NCI-H1105 treated with DMSO at 0.1 percent for 48 hours (cell line): ENCODE data around the gene RAD51B.
A peak's percentile ranks its signal among the peaks of the same experiment; 100 is the strongest.
"Not testable (repeated sequence)": the region's sequence is repeated elsewhere in the genome, so short reads cannot be mapped to it uniquely, and the experiment has no call there.

Source experiments
- DNase-seq: peaks from one replicate; lab custom pipeline; 2025; lab: John Stamatoyannopoulos, UW

Gene RAD51B

DNA sequence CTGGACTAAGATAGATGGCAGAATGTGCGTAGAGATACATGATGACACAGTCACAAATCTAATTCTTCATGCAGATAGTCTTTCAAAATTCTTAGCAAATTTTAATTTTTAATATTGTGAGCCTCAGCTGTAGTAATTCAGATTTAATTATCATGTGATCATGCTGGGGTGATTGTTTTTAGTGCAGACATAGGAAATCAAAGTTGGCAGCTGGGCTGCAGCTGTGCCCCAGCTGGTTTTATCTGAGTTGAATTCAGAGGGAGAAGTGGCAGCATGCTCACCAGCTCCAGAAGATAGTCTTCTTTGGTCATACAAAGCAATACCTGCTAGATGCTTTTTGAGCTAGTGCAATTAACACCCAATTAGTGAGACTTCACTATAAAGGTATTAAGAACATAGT, 292.9 kb downstream of the RAD51B start:
- no peak for DNase-seq

GRCh38 chr14:68113343-68113930, 293.9 kb downstream of the RAD51B start:
- no peak for DNase-seq

GRCh38 chr14:68115952-68116351, 296.4 kb downstream of the RAD51B start:
- not testable (repeated sequence) for DNase-seq

- DNase-seq = no peak
These were observed 303.1 kb downstream of the RAD51B start for GRCh38 chr14:68122651-68123050.

DNA sequence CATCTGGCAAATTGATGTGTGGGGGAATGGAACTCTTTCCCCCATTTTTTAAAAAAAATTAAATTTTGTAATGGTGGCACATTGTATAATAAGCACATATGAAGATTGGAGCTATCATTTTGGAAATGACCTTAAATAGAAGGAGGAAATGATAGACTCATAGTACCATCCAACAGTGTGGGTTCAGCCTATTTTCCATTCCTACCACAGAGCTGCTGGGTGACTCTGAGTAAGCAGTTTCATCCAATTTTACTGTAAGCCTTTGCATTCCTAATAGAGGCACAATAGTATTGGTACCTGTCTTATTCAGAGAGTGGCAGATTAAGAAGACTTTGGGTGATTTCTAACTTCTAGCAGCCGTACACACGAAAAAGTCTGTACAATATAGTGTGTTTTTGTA, 304.5 kb downstream of the RAD51B start:
- no peak for DNase-seq

- DNase-seq = no peak
These were observed 305.6 kb downstream of the RAD51B start for GRCh38 chr14:68124979-68125731.

- DNase-seq = no peak
These were observed 307.6 kb downstream of the RAD51B start for GRCh38 chr14:68127166-68127565.

GRCh38 chr14:68131907-68132306, 312.3 kb downstream of the RAD51B start:
- no peak for DNase-seq

DNA sequence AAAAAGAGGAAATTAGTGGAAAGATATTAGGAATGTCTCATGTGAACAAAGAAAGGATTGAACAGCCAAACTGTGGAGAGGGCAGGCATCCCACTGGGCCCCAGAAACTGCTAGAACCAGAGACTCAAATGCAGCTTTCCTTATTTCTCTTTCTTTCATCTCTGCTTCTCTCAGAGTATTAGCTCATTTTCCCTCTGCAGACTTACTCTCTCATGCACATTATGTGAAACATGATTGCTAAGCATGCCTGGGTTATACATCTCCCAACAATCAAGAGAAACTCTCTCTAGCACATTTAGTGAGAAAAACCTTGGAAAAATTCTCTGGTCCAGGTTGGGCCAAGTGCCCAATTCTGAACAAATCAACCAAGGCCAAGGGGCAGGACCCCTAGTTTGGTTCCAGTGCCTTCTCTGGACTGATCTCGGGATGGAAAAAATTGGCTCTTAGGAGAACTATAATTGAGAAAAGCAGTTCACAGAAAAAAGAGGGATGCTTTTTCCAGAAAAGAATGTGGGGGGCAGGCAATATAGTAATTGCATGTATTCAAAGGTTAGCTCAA, 313.1 kb downstream of the RAD51B start:
- DNase-seq = no peak

- DNase-seq = no peak
These were observed 314.3 kb downstream of the RAD51B start for GRCh38 chr14:68133856-68134255.

- no peak for DNase-seq
These were observed 315.4 kb downstream of the RAD51B start for GRCh38 chr14:68135028-68135427.

GRCh38 chr14:68135566-68135965, 316.0 kb downstream of the RAD51B start:
- no peak for DNase-seq

GRCh38 chr14:68137704-68138619, 318.4 kb downstream of the RAD51B start:
- DNase-seq = no peak

DNA sequence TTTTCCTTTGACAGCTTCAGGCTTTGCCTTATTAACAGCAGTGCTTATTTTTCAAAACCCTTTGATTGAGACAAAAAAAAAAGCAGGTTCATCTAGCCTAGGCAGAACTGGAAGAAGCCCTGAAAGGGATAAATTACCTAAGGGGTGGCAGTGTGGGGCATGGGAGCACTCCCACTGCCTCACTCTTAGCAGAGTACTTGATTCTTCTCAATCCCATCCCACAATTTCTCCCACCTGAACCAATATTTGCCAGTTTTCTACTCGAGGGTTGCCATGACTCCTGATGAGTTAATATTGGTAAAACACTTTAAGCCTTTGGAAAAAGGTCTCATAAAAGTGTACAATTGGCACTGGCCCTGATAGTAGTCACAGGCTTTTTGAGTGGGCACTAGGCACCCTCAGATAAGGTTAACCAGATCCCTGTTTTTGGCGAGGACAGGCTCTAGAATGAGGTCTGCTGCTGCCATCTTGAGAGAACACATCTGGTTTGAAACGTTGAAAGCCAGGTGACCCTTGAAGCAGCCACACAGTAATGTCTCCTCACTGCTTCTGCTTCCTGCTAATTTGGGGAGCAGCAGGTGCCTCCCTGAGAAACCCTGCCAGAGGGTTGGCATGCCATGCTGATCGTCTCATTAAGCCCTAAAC, 320.0 kb downstream of the RAD51B start:
- DNase-seq = no peak

DNA sequence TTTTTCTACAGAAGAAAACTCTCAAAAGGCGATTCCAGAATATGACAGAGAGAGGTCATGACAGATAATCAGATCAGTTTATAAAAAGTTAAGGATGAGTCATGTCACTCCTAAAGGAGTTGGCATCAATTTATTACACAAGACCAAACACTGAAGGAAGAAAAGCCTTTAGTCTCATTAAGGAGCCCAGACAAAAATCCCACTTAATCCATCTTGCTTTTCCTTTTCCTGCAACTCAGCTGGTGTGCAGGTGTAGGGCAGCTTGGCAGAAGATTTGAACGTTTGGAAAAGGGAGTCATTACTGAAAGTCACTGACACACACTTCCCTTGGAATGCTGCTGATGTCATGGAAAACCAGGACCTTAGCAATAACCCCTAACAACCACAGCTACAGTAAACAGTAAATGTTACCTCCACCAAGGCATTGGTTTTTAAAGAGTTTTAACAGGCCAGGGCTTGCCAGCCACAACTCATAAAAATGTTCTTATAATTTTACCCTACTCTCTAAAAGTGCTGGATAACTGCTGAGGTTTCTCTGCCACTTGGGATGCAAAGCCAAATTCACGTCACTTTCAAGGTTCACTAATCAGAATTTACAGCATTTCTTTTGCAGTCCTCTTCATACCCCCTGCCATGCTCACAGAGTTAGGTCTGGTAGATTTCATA, 320.6 kb downstream of the RAD51B start:
- peak; percentile 90 for DNase-seq

GRCh38 chr14:68140806-68141205, 321.2 kb downstream of the RAD51B start:
- no peak for DNase-seq

GRCh38 chr14:68141281-68142088, 321.9 kb downstream of the RAD51B start:
- DNase-seq = no peak

GRCh38 chr14:68143341-68143841, 323.8 kb downstream of the RAD51B start:
- no peak for DNase-seq

GRCh38 chr14:68144051-68144681, 324.6 kb downstream of the RAD51B start:
- no peak for DNase-seq

- no peak for DNase-seq
These were observed 325.5 kb downstream of the RAD51B start for GRCh38 chr14:68145036-68145435.
